Heart left ventricle (tissue), 16 donors: ENCODE results near the gene S100A3. TPM values are rescaled to one million over a fixed set of nuclear protein-coding genes. Genes with fewer than 3 reads are reported as not detected.

Experiments used
- ATAC-seq, 4 donors: fragments of 200-7000 bp; cut with Tn5 transposase; one replicate each; pipeline ENCODE4 v1.9.1; 2020 to 2022; ENCODE audit warnings: moderate library complexity in 4 of 4, mild to moderate bottlenecking in 3 of 4, moderate number of reproducible peaks in 1 of 4
- DNase-seq, 5 donors: peaks; one replicate each; pipeline ENCODE4 v3.0.0-alpha.2; 2020
- H3K27ac ChIP-seq, 12 donors: fragments of 200-600 bp; sonication (generic) in 4 of 12; one replicate each; pipeline versions ENCODE4 v1.5.0 to v1.8.0; 2016 to 2022; ENCODE audit warnings: mild to moderate bottlenecking in 2 of 12
- H3K27me3 ChIP-seq, 9 donors: fragments of 200-600 bp; sonication (generic) in 2 of 9; one replicate each; pipeline versions ENCODE4 v1.5.1 to v1.8.0; 2016 to 2022; ENCODE audit warnings: mild to moderate bottlenecking in 3 of 9
- H3K36me3 ChIP-seq, 9 donors: fragments of 200-600 bp; sonication (generic) in 2 of 9; one replicate each; pipeline versions ENCODE4 v1.5.0 to v1.8.0; 2018 to 2022; ENCODE audit warnings: mild to moderate bottlenecking in 2 of 9
- H3K4me1 ChIP-seq, 12 donors: fragments of 200-600 bp; sonication (generic) in 4 of 12; one replicate each; pipeline versions ENCODE4 v1.5.0 to v1.8.0; 2016 to 2022; ENCODE audit warnings: mild to moderate bottlenecking in 3 of 12
- H3K4me3 ChIP-seq, 12 donors: fragments of 200-600 bp; sonication (generic) in 4 of 12; one replicate each; pipeline versions ENCODE4 v1.5.0 to v1.8.0; 2017 to 2022; ENCODE audit warnings: mild to moderate bottlenecking in 9 of 12, moderate library complexity in 4 of 12
- H3K9me3 ChIP-seq, 12 donors: fragments of 200-600 bp; sonication (generic) in 4 of 12; one replicate each; pipeline versions ENCODE4 v1.5.0 to v1.8.0; 2016 to 2022; ENCODE audit warnings: mild to moderate bottlenecking in 1 of 12
- POLR2A ChIP-seq, 2 donors: fragments of 450-650 bp; IDR thresholded peaks; one replicate each; pipeline ENCODE4 v1.6.1; 2017; ENCODE audit warnings: antibody characterized with exemption in 2 of 2, mild to moderate bottlenecking in 2 of 2, moderate library complexity in 2 of 2
- WGBS, 4 donors: extraction: QIAGEN DNeasy Blood & Tissue Kit in 2 of 4; methylation state at CpG; one replicate each; pipeline versions ENCODE4 v1.1.5 to v1.1.7; 2013 to 2018; 5-methylcytosine and 5-hydroxymethylcytosine counted together
- intact Hi-C, 10 donors: fragments of 100-400 bp; cut with DNase I; formaldehyde crosslinking; loops; one replicate each; pipeline versions ENCODE4 v1.11.1 to v1.14.2; 2022
- polyA plus RNA-seq, 2 donors: library from polyadenylated mRNA; stranded (reverse); fragments of 200-250 nt; gene quantifications; one replicate each; pipeline ENCODE4 v1.2.3, GENCODE V29; 2013
- total RNA-seq, 9 donors: library from RNA; depleted of rRNA in 2 of 9; stranded (reverse); fragments of >200 nt in 2 of 9; fragmentation: NEBNext Ultra II Directional in 3 of 9; extraction: Animal tissue kit (Norgen Biotek cat#: 25700) in 3 of 9; gene quantifications; one replicate each; pipeline versions ENCODE4 v1.1.0 to v1.2.4, GENCODE V29; 2016 to 2023
- TF ChIP-seq, protein P1 (sequence below), 12 donors: fragments of 200-600 bp; sonication (generic) in 4 of 12; IDR thresholded peaks; one replicate each; pipeline versions ENCODE4 v1.5.0 to v1.8.0; 2018 to 2022; ENCODE audit warnings: antibody characterized with exemption in 12 of 12, mild to moderate bottlenecking in 5 of 12
- donor health status: ischemic (EF 13 %, LVEDD 7.1; RV severe dilation, severe dysfunction).
- donor health status: healthy with polysubstance abuse.
- donor health status: DM: no; HTN: yes; CAD: no.
- donor health status: DM: no; HTN: no; CAD: no.
- donor health status: ischemic (EF 25% LVEDD 6.9; RV normal size, moderate dysfunction).
- donor health status: ischemic (EF 25% LVEDD 5.7; RV mildly dilated, moderate dysfunction).
- donor health status: healthy.
- donor health status: DM: yes; HTN: yes; CAD: no.
- donor health status: ischemic (EF 35%, LVEDD 5.7; RV mildly dilated, moderate dysfunction).
- donor health status: nonischemic (EF 11% LVEDD 7.7; RV severe dilation, severe dysfunction).
- donor health status: DM: yes; HTN: yes; CAD: no.
- donor health status: PGD.
- donor health status: ischemic (EF 29% LVEDD 5.4; RV normal size, mild dysfunction).
- donor health status: nonischemic (EF 23%, LVEDD 6.1; RV moderate dilation, normal function).

The S100A3 gene
- total and polyA plus RNA-seq, 11 donors = 0.57 to 5.9 (median 1.1) TPM; not detected in 2

- ATAC-seq (no peak), DNase-seq (no peak)
- Histone ChIP-seq H3K27ac (peak overlapping the region in 9 of 12 donors; percentile 71 to 93 (median 83)), H3K36me3 (peaks cover 0 to 18% (median 0%) of the 10 kb centered on the region in 9 donors), H3K4me3 (peak overlapping the region in 8 of 12 donors; percentile 40 to 71 (median 56)), H3K27me3 (no peaks in the 10 kb centered on the region), H3K9me3 (no peaks in the 10 kb centered on the region), H3K4me1 (peaks cover 11 to 100% (median 48%) of the 10 kb centered on the region in 12 donors)
- 91 to 96% (median 94%) methylated on average over 8 of the region's 8 CpGs for WGBS, 4 donors
- intact Hi-C loops = loop anchor here in 1 of 10 donors (2.0 kb wide), 1 partner anchor 18 kb away; the partner anchor contains the start of gene S100A2
- TF ChIP-seq, protein P1, sequence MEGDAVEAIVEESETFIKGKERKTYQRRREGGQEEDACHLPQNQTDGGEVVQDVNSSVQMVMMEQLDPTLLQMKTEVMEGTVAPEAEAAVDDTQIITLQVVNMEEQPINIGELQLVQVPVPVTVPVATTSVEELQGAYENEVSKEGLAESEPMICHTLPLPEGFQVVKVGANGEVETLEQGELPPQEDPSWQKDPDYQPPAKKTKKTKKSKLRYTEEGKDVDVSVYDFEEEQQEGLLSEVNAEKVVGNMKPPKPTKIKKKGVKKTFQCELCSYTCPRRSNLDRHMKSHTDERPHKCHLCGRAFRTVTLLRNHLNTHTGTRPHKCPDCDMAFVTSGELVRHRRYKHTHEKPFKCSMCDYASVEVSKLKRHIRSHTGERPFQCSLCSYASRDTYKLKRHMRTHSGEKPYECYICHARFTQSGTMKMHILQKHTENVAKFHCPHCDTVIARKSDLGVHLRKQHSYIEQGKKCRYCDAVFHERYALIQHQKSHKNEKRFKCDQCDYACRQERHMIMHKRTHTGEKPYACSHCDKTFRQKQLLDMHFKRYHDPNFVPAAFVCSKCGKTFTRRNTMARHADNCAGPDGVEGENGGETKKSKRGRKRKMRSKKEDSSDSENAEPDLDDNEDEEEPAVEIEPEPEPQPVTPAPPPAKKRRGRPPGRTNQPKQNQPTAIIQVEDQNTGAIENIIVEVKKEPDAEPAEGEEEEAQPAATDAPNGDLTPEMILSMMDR (IDR thresholded peaks at IDR 0.05) = no peak
- TF ChIP-seq POLR2A (IDR thresholded peaks at IDR 0.05) = no peak
Measured at GRCh38 chr1:153546371-153546770, 2.7 kb downstream of the S100A3 start.

DNA sequence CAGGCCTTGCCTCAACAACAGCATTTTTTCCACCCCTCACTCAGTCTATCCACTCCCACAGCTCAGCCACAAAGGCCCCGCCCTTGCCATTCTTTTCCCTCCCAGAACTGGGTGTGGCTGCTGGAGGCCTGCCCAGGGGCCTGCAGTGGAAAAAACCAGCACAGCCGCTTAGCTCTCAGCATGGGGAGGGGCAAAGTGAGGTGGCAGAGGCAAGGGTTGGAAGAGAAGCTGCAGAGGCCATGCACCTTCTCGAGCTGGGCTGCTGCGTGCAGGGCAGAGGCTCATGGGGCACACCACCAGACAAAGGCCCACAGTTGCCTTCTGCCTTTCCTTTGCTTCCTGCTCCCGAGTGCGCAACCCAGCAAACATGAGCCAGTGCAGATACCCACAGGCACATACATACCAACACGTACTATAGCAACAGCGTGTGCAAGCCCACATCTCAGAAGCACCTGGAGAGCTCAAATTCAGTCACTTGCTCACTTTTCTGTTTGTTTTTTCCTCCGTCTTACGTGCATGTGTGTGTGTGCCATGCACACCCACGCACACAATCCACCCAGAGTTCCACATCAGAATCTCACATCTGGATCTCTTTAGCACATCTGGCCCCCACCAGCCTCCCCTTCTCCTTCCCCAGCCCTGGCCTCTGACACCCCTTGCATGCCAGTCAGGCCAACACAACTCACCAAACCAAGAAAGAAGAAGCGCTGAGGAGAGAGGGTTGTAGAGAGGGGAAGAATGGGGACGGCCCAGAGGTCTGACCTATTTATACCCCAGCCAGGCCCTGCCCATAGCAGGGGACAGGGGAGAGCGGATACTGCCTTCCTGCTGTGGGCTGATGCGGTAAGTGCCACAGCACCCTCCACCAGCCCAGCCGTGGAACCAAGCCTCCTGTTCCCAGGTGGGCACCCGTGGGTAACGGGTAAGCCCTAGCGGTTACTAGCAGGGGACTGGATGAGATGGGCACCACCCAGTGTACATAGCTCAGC, 3.7 kb downstream of the S100A3 start, which contains the start of gene S100A4:
Gene S100A4, minus strand, starts transcription at position 740 of the 989 bp plus-strand sequence. CDS start 1,012 bp downstream, outside the sequence.
- H3K4me3 ChIP-seq = peak within 1 kb of the TSS in 11 of 12 donors; percentile 21 to 71 (median 55)
- peaks cover 11 to 100% (median 46%) of the 10 kb centered on the region in 12 donors for H3K4me1 ChIP-seq
- WGBS, 4 donors = 43 to 51% (median 46%) methylated on average over 18 to 19 of the region's 19 CpGs
- ATAC-seq (peak; percentile 82 to 93 (median 91)), DNase-seq (peak; percentile 94 to 97 (median 95))
- no peaks in the 10 kb centered on the region for H3K9me3 ChIP-seq
- H3K36me3 ChIP-seq = peaks cover 0 to 18% (median 0%) of the 10 kb centered on the region in 9 donors
- H3K27me3 ChIP-seq = no peaks in the 10 kb centered on the region
- intact Hi-C loops = loop anchor here in 2 of 10 donors (1.0 to 2.0 kb wide), 2 partner anchors 19 to 21 kb away; partner anchors contain the start of gene S100A2 (in 1 of the 2)
- peak in 1 of 2 donors; percentile 60 for TF ChIP-seq POLR2A (IDR thresholded peaks at IDR 0.05)
- TF ChIP-seq, protein P1 (IDR thresholded peaks at IDR 0.05) = no peak
- H3K27ac ChIP-seq = peak within 1 kb of the TSS; percentile 38 to 93 (median 82)

DNA sequence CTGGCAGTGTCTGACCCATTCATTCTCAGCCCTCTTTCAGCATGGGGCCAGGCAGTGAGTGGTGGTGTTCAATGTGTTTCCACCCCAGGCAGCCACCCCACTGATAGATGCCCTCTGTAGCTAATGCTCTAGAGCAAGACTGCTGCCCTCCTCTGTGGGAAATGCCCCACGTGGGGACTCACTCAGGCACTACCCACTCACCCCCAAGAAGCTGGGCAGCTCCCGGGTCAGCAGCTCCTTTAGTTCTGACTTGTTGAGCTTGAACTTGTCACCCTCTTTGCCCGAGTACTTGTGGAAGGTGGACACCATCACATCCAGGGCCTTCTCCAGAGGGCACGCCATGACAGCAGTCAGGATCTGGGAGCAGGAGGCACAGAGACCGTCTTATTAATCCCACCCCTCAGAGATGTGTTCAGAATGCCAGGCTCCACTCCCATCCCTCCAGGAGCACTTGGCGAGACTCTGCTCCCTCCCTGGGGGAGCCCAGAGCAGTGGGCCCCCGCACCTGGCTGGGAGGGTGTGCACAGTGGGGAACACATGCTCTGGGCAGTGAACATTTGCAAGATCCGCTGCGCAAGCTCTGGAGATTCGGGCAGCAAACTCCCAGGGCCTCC, 4.5 kb downstream of the S100A3 start:
- H3K9me3 ChIP-seq = no peaks in the 10 kb centered on the region
- peak overlapping the region in 11 of 12 donors; percentile 21 to 71 (median 55) for H3K4me3 ChIP-seq
- peak overlapping the region; percentile 38 to 93 (median 82) for H3K27ac ChIP-seq
- H3K36me3 ChIP-seq = peaks cover 0 to 18% (median 0%) of the 10 kb centered on the region in 9 donors
- intact Hi-C loops = loop anchor here in 1 of 10 donors (1.0 kb wide), 1 partner anchor 22 kb away; no protein-coding TSS in a partner anchor
- DNase-seq (no peak), ATAC-seq (no peak)
- 51 to 71% (median 61%) methylated on average over 9 to 10 of the region's 10 CpGs for WGBS, 4 donors
- H3K27me3 ChIP-seq = no peaks in the 10 kb centered on the region
- TF ChIP-seq POLR2A (IDR thresholded peaks at IDR 0.05) = no peak
- TF ChIP-seq, protein P1 (IDR thresholded peaks at IDR 0.05) = no peak
- peaks cover 11 to 100% (median 40%) of the 10 kb centered on the region in 12 donors for H3K4me1 ChIP-seq
